ENCODE measurements around the gene TMEM145.
"Not testable (repeated sequence)": the region's sequence is repeated elsewhere in the genome, so short reads cannot be mapped to it uniquely, and the experiment has no call there.

The TMEM145 gene

DNA sequence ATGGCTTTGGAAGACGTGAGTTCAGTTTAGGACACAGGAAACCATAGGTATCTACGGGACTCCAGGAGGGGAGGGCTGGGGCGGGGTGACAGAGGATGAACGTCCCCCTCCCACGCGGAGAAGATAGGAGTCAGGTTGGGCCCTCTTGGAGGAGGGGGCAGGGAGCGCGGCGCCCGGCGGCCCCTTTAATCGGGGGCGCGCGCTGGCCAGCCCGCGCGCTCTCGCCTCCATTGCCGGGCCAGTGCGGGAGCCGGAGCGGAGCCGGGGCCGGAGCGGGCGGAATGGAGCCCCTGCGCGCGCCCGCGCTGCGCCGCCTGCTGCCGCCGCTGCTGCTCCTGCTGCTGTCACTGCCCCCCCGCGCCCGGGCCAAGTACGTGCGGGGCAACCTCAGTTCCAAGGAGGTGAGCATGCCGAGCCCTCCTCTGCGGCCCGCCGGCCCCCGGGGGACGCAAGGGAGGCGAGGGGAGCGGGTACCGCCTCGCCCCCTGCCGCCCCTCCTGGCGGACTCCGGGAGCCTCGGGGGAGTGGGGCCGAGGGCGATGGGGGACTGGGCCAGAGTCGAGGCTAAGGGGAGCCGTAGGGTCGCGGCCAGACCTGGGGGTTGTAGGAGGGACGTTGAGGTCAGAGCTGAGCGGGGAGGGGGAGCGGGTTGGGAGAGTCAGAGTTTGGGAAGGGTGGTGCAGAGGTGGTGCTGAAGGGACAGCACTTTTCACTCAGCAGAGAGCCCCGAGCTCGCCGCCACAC is at the start of gene TMEM145:
TMEM145 (plus strand) TSS at position 214 of the 744 bp plus-strand sequence; CDS start at position 282, 68 bp downstream.
- peak in 1 of 2 donors; percentile 14 for DNase-seq

DNA sequence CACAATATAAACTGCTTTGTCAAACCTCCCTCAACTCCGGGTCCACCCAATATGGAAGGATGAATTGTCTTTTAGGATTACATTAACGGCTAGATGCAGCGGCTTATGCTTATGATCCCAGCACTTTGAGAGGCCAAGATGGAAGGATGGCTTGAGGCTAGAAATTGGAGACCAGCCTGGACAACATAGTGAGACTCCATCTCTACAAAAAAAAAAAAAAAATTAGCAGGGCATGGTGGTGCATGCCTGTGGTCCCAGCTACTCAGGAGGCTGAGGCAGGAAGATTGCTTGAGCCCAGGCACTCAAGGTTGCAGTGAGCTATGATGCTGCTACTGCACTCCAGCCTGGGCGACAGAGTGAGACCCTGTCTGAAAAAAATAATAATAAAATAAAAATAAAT is 47.0 kb upstream of the TMEM145 start:
- DNase-seq: not testable (repeated sequence)

DNA sequence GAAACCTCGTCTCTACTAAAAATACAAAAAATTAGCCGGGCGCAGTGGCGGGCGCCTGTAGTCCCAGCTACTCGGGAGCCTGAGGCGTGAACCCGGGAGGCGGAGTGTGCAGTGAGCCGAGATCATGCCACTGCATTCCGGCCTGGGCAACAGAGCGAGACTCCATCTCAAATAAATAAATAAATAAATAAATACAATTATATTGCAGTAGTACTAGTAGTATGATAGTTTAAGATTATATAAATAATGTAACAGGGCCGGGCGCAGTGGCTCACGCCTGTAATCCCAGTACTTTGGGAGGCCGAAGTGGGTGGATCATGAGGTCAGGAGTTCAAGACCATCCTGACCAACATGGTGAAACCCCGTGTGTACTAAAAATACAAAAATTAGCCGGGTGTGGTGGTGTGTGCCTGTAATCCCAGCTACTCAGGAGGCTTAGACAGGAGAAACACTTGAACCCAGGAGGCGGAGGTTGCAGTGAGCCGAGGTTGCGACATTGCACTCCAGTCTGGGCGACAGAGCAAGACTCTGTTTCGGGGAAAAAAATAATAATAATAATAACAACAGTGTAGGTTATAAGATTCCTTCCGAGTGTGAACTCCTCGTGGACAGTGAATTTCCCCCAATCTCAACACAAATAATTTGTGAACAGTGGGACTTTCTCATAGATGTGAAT is 46.0 kb upstream of the TMEM145 start:
- not testable (repeated sequence) for DNase-seq

DNA sequence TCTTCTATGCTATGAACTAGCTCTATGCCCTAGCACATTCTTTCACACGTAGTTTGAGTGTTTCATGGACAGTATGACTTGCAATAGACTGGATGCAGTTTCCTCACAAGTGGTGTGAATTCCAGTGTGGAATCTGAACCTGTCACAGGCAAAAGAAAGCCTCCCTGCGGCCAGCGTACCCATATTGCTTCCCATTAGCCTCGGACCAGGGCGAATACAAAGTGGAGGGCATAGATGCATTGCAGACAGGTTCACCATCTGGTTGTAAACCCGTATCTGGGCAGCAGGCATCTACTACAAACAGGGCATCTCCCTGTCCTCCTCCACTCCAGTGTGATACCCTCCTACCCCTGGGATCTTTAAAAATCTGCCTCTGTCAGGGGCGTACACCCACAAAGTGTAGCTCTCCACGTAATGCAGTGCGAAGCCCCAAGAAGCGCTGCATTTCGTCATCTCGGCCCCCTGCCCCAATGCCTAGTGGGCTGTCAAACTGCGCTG is 45.4 kb upstream of the TMEM145 start:
- DNase-seq: no peak

DNA sequence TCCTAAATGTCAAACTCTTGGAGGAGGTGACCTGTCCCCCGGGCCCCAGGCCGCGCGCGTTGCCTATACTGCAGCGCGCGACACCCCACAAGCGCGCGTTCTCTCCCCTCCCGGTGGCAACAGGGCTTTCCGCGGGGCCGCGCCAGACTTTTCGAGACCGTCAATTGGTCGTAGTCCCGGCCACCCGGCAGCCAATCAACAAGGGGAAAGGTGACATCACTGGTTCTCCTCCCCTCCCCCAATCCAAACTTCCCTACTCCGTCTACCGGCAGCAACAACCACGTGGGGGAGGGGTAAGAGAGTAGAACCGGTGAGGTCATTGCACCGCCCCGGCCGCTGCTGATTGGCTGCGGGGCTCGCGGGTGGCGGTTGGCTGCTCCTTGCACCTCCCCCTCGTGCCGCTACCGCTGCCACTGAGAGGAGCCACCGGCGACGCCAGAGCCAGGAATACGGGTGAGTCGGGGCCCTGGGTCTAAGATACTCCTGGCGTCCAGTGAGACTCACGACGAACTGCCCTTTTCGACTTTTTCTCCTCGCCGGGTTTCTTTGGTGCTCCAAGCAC is 44.9 kb upstream of the TMEM145 start:
- peak; percentile 99 to 100 for DNase-seq

DNA sequence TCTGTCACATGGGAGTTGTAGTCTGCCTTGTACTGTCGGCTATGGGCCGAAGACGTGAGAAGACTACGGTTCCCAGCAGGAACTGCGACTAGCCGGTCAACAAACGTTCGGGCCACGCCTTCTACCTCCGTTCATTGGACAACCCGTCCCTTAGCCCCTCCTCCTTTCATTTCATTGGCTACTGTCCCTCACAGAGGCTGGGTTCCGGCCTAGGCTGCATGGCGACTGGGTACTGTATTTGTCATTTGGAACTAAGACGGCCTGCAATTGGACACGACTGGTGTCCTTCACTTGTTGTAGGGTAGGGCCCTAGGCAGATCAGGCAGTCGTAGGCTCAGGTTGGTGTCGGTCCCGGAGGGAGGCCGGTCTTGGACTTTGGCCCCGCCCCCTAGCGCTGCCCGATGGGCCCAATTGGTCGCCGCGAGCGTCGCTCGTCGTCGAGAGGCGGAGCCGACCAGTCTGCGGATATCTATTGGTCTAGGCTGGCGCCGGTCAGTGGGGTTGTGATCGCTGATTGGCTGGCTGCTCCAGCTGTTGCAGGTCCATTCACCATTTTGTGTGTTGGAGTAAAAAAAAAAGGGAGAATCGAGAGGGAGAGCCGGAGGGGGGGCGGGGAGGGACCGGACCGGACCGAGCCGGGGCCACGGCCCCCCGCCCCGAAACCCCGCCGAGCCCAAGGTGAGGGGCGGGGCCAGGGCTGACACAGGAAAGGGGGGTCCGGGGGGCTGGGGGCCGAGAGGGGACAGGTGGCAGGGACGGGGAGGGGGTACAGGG is 44.2 kb upstream of the TMEM145 start, which contains the start of gene CIC:
CIC (plus strand) TSS at position 549 of the 774 bp plus-strand sequence. CDS start 2,532 bp downstream, outside the sequence.
- peak; percentile 100 for DNase-seq

DNA sequence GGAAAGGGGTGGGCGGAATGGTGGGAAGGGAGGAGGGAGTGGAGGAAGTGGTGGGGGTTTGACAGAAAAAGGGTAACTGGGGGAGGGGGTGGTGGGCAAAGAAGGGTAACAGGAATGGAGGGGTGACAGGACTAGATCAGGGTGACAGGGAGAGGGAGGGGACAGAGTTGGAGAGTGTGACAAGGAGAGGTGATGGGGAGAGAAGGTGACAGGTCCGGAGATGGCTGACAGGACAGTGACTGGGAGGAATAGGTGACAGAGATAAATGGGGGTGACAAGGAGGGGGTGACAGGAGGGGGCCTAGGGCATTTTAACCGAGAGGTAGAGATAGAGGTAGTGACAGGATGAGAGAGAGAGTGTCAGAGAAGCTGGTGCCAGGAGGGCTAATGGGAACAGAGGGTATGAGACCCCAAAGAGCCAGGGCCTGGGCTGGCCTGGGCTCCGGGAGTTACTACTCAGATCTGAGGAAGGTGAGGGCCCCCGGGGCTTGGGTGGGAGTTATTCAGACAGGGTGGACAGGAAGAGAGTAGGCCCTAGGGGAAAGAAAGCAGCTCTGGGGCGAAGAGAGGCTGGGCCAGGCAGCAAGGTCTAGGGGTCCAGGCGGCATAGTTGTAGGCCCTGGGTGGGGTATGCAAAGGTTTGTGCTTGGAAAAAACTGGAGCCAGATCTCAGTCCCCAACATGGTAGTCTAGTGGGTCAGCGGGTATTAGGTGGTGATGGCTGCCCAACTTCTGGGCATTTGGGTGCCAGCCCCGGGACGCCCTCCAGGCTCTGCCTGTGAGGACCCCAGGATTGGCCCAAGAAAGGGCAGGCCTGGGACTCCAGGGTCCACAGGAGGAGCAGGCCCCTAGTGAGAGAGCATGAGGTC is 43.4 kb upstream of the TMEM145 start:
- no peak for DNase-seq

DNA sequence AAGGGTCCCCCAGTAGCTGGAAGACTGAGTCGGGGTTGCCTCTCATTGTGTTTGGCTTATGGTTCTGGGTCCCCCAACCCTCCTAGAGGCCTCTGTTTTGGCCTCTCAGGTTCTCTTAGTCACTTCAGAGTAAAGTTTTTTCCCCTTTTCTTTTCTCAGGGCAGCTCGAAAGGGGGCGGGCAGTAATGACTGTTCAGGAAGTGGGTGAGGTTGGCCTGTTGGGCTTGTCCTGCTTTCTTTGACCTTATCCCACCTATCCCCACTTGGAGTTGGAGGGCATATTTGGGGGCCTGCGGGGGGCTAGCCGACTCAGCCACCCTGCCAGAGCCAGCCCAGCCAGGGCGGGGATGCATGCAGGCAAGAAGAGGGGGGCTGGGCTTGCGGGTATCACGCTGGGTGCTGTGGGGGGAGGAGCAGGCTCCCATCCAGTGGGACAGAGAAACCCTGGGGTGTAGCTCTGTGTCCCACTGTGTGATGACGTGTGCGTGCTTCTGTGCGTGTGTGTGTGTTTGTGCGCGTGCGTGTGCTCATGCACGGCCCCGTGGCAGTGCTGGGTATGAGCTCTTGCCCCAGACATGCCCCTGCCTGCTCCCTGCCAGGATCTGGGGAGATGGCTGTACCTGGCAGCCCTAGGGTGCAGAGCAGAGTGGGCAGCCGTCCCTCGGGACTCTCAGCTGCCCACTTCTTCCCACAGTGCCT is 42.6 kb upstream of the TMEM145 start:
- DNase-seq: peak; percentile 58 to 71

DNA sequence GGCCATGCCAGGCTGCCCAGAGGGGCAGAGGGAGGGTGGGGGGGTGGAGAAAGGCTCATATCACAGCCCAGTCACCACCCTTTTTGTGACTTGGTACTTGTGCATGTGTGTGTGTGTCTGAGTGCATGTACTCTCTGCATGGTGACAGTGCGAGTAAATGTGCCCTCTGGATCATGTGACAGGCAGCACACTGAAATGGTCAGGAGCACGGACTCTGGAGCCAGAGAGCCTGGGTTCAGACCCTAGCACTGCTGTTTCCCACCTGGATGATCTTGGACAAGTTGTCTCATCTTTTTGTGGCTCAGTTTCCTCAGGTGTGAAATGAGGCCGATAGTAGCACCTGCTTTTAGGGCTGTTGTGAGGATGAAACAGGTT is 42.1 kb upstream of the TMEM145 start:
- DNase-seq: no peak

DNA sequence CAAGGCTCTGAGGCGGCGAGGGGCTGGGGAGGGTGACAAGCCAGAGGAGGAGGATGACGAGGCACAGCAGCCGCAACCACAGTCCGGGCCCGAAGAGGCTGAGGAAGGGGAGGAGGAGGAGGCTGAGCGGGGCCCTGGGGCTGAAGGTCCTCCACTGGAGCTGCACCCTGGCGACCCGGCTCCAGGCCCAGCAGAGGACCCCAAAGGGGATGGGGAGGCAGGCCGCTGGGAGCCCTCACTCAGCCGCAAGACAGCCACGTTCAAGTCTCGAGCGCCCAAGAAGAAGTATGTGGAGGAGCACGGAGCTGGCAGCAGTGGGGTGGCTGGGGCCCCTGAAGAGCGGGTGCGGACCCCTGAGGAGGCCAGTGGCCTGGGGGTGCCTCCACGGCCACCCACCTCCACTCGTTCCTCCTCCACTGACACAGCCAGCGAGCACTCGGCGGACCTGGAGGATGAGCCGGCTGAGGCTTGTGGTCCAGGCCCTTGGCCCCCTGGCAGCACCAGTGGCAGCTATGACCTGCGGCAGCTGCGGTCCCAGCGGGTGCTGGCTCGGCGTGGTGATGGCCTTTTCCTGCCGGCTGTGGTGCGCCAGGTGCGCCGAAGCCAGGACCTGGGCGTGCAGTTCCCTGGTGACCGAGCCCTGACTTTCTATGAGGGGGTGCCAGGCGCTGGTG is 41.1 kb upstream of the TMEM145 start:
- DNase-seq: no peak

DNA sequence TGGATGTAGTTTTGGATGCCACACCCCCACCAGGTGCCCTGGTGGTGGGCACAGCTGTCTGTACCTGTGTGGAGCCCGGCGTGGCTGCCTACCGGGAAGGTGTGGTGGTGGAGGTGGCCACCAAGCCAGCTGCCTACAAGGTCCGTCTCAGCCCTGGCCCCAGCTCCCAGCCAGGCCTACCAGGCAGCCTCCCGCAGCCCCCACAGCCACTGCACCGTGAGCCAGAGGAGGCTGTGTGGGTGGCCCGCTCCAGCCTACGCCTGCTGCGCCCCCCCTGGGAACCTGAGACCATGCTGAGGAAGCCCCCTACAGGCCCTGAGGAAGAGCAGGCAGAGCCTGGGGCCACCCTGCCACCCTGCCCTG is 40.6 kb upstream of the TMEM145 start:
- DNase-seq: no peak

DNA sequence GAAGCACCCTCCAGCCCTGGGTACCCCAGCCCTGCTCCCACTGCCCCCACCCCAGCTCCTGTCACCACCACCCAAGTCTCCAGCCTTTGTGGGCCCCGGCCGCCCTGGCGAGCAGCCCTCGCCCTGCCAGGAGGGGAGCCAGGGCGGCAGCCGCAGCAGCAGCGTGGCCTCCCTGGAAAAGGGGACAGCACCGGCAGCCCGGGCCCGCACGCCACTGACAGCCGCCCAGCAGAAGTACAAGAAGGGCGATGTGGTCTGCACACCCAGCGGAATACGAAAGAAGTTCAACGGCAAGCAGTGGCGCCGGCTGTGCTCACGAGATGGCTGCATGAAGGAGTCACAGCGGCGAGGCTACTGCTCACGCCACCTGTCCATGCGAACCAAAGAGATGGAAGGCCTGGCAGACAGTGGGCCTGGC is 40.1 kb upstream of the TMEM145 start:
- no peak for DNase-seq

DNA sequence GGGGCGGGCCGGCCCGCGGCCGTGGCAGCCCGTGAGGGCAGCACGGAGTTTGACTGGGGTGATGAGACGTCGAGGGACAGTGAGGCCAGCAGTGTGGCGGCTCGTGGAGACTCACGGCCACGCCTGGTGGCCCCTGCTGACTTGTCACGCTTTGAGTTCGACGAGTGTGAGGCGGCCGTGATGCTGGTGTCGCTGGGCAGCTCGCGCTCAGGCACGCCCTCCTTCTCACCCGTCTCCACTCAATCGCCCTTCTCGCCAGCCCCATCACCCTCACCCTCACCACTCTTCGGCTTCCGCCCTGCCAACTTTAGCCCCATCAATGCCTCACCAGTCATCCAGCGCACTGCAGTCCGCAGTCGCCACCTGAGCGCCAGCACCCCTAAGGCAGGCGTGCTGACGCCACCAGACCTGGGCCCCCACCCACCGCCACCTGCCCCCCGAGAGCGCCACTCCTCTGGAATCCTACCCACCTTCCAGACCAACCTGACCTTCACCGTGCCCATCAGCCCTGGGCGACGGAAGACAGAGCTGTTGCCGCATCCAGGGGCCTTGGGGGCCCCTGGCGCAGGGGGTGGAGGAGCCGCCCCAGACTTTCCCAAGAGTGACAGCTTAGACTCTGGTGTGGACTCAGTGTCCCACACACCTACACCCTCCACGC is 39.6 kb upstream of the TMEM145 start:
- DNase-seq: no peak

DNA sequence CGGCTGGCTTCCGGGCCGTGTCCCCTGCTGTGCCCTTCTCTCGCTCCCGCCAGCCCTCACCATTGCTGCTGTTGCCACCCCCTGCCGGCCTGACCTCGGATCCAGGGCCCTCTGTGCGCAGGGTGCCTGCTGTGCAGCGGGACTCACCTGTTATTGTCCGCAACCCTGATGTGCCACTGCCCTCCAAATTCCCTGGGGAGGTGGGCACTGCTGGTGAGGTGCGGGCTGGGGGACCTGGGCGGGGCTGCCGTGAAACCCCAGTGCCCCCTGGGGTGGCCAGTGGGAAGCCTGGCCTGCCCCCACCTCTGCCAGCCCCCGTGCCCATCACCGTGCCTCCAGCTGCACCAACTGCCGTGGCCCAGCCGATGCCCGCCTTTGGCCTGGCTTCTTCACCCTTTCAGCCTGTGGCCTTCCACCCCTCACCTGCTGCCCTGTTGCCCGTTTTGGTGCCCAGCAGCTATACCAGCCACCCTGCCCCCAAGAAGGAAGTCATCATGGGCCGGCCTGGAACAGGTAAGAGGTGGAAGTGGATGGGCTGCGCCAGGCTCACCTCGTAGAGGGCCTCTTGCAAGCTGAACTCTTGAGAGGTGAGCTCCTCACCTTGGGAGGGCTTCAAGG is 38.9 kb upstream of the TMEM145 start:
- no peak for DNase-seq

DNA sequence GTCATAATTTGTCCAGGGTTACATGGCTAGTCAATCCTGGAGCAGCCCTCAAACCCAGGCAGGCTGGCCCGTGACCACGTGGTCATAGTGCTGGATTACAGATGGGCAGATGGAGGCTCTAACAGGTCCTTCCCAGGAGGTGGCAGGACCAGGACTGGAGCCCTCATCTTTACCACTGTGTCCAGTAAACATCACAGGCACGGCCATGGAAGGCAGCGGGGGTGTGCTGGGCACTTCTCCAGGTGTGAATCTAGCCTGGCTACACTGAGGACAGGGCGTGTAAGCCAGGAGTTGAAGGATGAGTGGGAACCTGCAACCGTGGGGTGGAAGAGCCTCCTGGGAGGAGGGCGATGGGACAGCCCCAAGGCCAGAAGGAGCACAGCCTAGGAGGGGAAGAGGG is 38.0 kb upstream of the TMEM145 start:
- no peak for DNase-seq

DNA sequence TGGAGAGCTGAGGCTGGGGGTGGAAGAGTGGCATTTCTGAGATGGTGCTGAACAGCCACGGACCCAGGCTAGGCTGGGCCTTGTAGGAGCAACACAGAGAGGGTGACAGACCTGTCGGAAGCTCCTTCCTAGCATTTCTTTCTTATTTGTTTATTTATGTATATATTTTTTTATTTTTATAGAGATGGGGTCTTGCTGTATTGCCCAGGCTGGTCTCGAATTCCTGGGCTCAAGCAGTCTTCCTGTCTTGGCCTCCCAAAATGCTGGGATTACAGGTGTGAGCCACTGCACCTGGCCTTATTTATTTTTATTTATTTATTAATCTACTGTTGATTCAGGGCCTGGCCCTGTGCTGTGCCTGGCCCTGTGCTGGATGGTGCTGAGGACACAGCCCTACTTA is 37.6 kb upstream of the TMEM145 start:
- no peak for DNase-seq

DNA sequence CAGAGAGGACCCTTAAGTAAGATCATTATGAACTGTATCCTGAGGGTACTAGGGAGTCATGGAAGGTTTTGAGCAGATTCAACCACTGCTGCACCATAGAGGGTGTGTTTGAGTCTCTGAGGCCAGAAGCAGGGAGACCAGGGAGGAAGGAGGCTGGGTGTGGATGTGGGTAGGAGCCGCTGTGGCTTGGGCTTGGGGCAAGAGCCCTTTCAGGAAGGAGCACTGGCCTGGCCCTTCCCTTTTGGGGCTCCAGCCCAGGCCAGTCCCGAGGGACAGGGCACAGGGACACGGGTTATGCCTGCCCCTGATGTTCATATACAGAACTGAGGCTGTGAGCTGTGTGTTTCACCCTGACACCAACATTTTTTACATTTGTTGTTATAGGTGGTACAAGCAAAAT is 36.8 kb upstream of the TMEM145 start:
- no peak for DNase-seq

DNA sequence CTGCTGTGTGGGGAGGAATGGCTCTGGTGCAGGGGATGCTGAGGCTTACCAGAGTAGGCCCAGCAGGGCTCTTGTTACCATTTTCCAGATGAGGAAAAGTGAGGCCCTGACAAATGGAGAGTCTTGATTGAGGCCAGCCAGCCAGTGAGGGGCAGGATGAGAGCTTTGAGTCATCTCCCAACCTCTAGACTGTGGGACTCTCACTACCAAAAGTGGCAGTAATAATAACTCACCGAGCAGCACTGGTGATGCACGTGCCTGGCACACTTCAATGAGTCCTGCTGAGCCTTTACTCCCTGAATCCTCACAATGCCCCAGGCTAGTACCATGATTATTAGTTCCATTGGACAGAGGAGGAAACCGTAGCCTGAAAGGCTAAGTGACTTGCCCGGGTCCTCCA is 36.3 kb upstream of the TMEM145 start:
- no peak for DNase-seq

DNA sequence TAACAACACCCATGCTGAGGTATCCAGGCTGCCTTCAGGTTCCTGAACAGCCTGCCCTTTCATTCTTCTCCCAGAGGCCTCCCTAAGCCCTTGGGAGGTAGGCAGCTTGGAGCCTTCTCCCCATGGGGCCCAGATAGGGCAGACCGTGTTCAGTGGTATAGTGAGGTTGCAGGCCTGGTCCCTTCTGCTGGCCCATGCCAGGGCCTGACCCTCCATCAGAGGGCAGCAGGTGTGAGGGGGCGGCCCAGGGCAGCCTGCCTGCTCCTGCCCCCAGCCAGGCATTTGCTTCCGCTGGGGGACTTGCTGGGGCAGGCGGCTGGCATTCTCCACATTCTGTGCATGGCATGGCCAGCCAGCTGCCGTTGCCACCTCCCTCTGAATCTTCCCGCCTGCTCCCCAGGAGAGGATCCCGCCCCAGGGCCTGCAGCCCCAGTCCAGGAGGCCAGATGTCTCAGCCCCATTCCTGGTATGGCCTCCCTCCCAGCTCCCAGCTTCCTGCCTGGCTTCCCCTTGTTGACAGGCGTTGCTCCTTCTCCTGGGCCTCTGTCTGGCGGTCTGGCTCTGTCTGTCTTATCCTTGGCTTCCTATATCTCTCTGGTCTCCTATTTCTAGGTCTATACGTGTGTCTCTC is 35.2 kb upstream of the TMEM145 start:
- no peak for DNase-seq
